ENCODE measurements around the gene TBPL2. TPM values are rescaled to one million over a fixed set of nuclear protein-coding genes. Genes with fewer than 3 reads are reported as not detected.

TBPL2 gene
- polyA plus RNA-seq, 10 donors = 0.11 to 0.24 (median 0.18) TPM; not detected in 6

Other genes with a start within 250 kb of the TBPL2 start
- gene DLGAP5, start 249.0 kb downstream of the TBPL2 start, polyA plus RNA-seq (ENCODE audit: insufficient read length in 10 of 10) = 10 to 100 TPM in 9 of 10 donors, 1 to 10 TPM in 1; 9.5 to 23.0 (median 14.2) TPM
- gene FBXO34, start 169.2 kb downstream of the TBPL2 start, polyA plus RNA-seq (ENCODE audit: insufficient read length in 10 of 10) = 10 to 100 TPM; 16.2 to 21.6 (median 19.1) TPM
- gene ATG14, start 28.8 kb downstream of the TBPL2 start, polyA plus RNA-seq (ENCODE audit: insufficient read length in 10 of 10) = 10 to 100 TPM; 10.3 to 18.5 (median 14.1) TPM
- 100 to 1,000 TPM; 122 to 194 (median 157) TPM for gene KTN1, start 139.6 kb upstream of the TBPL2 start, polyA plus RNA-seq (ENCODE audit: insufficient read length in 10 of 10)